Measurements from ENCODE around the gene SGSH.
"Not testable (repeated sequence)": the region's sequence is repeated elsewhere in the genome, so short reads cannot be mapped to it uniquely, and the experiment has no call there.

Gene SGSH

GRCh38 chr17:80212962-80213642 lies 7.0 kb downstream of the SGSH start:
- DNase-seq: peak in 14 of 56 donors; percentile 4 to 65 (median 19)

- no peak for DNase-seq
Measured at GRCh38 chr17:80212511-80212910, 7.6 kb downstream of the SGSH start.

DNA sequence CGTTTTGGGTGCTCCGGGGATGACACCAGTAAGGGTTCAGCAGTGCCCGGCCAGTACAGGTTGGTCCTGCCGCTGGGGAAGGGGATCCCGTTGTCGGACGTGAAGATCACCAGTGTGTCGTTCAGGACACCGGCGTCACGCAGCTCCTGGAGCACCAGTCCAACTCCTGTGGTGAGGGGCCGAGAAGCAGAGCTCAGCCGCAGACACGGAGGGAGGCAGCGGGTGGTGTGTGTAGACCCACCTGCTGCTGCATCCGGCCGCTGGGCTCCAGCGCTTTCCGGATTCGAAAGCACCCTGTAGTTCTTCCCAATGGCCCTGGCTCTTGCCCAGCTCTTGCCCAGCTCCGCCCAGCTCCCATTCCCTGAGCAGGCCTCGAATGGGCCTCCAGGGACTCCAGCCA lies 8.0 kb downstream of the SGSH start:
- DNase-seq: no peak

DNA sequence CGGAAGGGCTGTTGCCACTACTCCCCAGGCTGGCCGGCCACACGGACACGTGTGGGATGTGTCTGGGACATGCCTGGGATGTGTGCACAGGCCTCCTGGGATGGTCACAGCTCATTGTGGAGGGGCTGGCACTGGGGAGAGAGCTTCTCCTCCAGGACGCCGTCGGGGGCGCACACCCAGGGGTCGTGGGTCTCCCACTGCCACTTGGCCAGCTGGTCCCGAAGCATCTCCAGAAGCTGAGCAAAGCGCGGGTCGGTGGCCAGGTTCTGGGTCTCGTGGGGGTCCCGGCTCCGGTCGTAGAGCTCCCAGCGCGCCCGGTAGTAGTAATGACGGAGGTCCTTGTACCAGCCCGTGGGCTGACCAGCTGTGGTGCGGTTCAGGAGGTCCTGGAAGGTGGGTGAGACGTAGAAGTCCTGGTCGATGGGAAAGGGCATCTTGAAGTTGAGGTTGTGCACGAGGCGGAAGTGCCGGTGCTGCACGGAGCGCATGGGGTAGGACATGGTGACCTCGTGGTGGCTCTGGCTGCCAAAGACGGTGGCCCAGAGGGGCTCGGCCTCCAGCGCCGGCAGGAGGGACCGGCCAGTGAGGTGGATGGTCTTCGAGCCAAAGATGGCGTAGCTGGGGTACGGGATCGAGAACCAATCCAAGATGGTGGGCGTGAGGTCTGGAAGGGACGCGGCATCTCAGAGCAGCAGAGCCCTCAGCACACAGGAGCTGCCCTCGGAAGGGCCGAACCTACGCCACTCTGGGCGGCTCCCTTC lies 9.6 kb downstream of the SGSH start:
- no peak for DNase-seq

GRCh38 chr17:80209765-80210164 lies 10.4 kb downstream of the SGSH start:
- DNase-seq: no peak

DNA sequence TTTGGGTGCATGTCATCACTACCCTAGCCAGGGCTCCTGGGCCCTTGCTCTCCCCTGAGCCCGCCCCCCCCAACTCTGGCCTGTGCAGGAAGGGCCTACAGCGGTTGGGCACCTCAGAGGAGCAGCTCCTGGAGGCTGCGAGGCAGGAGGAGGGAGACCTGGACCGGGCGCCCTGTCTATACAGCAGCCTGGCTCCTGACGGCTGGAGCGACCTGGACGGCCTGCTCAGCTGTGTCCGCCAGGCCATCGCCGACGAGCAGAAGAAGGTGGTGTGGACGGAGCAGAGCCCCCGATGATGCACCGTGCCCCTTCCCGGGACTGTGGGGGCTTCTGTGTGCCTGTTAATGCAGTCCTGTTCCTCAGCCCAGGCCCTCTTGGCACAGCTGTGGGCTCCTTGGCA lies 12.1 kb downstream of the SGSH start:
- no peak for DNase-seq

DNA sequence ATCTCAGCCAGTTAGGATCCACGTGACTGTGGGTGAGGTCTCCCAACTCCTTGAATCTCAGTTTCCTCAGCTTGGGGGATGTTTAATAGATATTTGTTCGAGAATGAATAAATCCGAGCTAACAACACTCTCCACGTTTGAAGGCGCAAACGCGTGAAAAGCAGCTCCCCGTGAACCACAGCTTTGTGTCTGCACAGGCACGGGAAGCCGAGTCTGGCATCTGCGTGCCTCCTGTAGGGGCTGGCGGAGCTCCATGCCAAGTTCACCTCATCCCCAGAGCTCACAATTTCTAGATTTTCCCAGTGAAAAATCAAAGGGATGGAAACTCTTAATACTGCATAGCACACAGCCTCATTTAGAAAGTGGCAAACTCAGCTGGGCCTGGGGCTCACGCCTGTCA lies 14.3 kb downstream of the SGSH start:
- DNase-seq: no peak

- DNase-seq: no peak
Measured at GRCh38 chr17:80204626-80205468, 15.3 kb downstream of the SGSH start.

DNA sequence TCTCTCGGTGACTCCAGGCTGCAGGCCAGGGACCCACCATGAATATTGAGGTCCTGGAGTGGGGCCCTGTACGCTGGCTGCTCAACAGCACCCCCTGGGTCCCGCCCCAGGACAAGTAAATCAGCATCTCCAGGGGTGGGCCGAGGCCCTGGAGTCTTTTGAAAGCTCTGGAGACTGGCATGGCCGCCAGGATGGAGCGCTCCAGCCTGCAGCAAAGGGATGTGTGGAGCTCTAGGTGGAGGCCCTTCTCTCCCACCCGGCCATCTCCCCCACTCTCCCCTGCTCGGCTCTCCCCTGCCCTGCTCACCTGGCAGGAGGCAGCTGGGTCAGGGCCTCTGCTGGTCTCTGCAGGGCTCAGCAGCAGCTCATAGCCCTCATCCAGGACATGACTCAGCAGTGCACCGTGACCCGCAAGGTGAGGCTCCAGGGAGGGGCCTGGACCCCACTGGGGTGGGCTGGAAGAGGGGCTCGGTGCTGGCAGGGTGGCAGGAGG lies 16.6 kb downstream of the SGSH start:
- DNase-seq: peak in 2 of 56 donors; percentile 19

- DNase-seq: no peak
Measured at GRCh38 chr17:80202197-80202596, 17.9 kb downstream of the SGSH start.

- DNase-seq: no peak
Measured at GRCh38 chr17:80201446-80201845, 18.7 kb downstream of the SGSH start.

DNA sequence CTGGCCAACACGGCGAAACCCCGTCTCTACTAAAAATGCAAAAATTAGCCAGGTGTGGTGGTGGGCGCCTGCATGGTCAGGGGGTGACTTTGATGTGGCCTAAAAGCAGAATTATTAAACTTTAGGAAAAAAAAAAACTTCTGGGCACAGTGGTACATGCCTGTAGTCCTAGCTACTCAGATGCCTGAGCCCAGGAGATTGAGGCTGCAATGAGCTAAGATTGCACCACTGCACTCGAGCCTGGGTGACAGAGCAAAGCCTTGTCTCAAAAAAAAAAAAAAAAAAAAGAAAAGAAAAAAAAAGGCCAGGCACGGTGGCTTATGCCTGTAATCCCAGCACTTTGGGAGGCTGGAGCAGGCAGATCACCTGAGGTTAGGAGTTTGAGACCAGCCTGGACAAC lies 20.8 kb downstream of the SGSH start:
- not testable (repeated sequence) for DNase-seq

DNA sequence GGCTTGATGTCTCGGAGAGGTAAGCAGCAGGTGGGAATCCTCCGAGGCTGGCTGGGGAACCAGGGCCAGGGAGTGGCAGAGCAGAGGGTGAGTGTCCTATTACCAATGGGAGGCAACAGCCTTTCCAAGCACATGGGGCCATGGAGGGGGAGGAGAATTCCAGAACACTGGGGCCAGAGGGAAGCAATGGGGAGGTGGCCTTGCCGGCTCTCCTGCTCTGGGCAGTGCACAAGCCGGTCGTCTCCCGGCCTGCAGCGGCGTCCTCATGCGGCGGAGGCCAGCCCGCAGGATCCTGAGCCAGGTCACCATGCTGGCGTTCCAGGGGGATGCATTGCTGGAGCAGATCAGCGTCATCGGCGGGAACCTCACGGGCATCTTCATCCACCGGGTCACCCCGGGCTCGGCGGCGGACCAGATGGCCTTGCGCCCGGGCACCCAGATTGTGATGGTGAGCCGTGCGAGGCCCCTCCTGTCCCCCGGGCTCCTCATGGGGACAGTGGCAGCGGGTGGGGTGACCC lies 21.9 kb downstream of the SGSH start:
- no peak for DNase-seq

GRCh38 chr17:80196652-80197051 lies 23.5 kb downstream of the SGSH start:
- no peak for DNase-seq

DNA sequence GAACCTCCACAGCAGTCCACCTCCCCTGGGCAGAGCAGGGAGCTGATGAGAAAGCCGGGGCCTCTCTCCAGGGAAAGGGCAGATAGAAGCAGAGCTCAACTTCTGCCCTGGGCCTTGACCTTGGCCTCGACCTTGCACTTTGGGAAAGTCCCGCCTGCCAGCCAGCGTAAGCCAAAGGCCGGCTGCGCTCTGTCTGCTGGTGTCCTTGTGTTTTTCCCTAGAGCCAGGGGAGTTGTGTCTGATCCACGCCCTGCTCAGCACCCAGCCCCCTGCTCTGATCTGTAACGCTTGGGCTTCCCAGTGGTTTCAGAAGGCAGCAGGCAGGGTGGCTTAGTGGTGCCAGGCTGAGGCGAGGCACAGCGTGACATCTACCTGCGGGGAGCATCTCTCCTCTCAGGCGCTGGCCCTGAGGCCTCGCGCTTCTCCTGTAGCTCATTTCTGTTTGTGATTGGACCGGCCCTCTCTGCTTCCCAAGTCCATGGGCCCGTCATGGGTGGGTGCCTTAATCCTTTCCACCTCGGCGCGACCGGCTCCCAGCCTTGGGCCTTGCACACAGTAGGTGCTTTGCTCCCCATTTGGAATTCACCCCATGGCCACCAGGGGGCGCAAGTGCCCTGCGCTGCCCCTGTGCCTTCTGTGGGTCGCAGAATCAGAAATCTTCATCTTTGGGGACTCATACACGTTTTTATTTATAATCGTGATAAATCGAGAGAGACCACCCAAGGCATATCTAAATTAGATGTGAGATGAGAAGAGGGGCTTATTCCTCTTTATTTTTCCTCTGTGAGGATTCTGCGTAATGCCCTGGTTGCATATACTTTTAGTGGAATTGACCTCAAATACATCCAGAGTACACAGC lies 24.2 kb downstream of the SGSH start:
- no peak for DNase-seq

GRCh38 chr17:80195141-80195540 lies 25.0 kb downstream of the SGSH start:
- no peak for DNase-seq

- peak in 43 of 56 donors; percentile 4 to 74 (median 37) for DNase-seq
Measured at GRCh38 chr17:80191865-80192661, 28.1 kb downstream of the SGSH start.

- DNase-seq: no peak
Measured at GRCh38 chr17:80191192-80191591, 28.9 kb downstream of the SGSH start.

GRCh38 chr17:80190716-80191115 lies 29.4 kb downstream of the SGSH start:
- DNase-seq: no peak

DNA sequence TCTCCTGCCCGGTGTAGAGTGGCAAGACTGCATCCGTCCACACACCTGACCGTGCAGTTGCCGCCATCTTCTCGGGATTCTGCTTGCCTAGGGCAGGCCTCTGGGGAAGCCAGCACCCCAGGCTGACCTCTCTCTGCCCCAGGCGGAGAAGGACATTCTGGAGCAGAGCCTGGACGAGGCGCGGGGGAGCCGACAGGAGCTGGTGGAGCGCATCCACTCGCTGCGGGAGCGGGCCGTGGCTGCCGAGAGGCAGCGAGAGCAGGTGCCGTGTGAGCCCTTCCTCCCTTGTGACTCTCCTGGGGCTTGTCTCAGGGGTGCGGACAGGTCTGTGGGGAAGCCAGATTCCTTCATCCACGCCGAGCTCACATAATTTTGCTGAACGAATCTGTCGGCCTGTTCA lies 30.5 kb downstream of the SGSH start:
- DNase-seq: no peak
